ENCODE measurements around the gene KRT84.

Gene KRT84

GRCh38 chr12:52367876-52368275, 17.6 kb downstream of the KRT84 start:
- H3K9ac ChIP-seq: no peak overlapping the region
- no peak overlapping the region for H3K27ac ChIP-seq
- H3K27me3 ChIP-seq: no peaks in the 10 kb centered on the region
- no peak overlapping the region for H3K4me3 ChIP-seq
- no peaks in the 10 kb centered on the region for H3K36me3 ChIP-seq
- no peaks in the 10 kb centered on the region; a peak in 1 of 22 replicates for H4K20me1 ChIP-seq
- H3K9me3 ChIP-seq (replicated peaks in 1 of 11): no peaks in the 10 kb centered on the region
- peaks cover 0 to 11% (median 0%) of the 10 kb centered on the region in 10 experiments; a peak in 2 of 20 replicates for H3K4me1 ChIP-seq
- H3K4me2 ChIP-seq: no peak overlapping the region
- TF ChIP-seq Cebpa-rat (IDR thresholded peaks at IDR 0.05): no peak

- H3K4me2 ChIP-seq: no peak within 1 kb of the TSS
- no peak within 1 kb of the TSS for H3K27ac ChIP-seq
- no peak within 1 kb of the TSS for H3K4me3 ChIP-seq
- H3K9ac ChIP-seq: no peak within 1 kb of the TSS
- H3K9me3 ChIP-seq (replicated peaks in 1 of 11): no peaks in the 10 kb centered on the region
- no peaks in the 10 kb centered on the region; a peak in 1 of 22 replicates for H4K20me1 ChIP-seq
- TF ChIP-seq Cebpa-rat (IDR thresholded peaks at IDR 0.05): no peak
- no peaks in the 10 kb centered on the region for H3K36me3 ChIP-seq
- H3K4me1 ChIP-seq: peaks cover 0 to 7% (median 0%) of the 10 kb centered on the region in 10 experiments; a peak in 2 of 20 replicates
- no peaks in the 10 kb centered on the region for H3K27me3 ChIP-seq
Measured at GRCh38 chr12:52366738-52367485, 18.5 kb downstream of the KRT84 start, which contains the start of gene KRT85. TSS of gene KRT85 (minus strand) at chr12:52367481. CDS start at chr12:52367405, 76 bp downstream.

GRCh38 chr12:52364901-52365489, 20.5 kb downstream of the KRT84 start:
- Histone ChIP-seq H3K9ac (no peak overlapping the region), H3K27me3 (no peaks in the 10 kb centered on the region)

GRCh38 chr12:52364061-52364460, 21.4 kb downstream of the KRT84 start:
- Histone ChIP-seq H3K27ac (no peak overlapping the region), H3K9ac (no peak overlapping the region), H3K4me1 (peaks cover 0 to 33% (median 19%) of the 10 kb centered on the region in 10 experiments; a peak in 15 of 20 replicates), H3K4me2 (no peak overlapping the region), H3K4me3 (no peak overlapping the region), H3K36me3 (no peaks in the 10 kb centered on the region), H3K9me3 (replicated peaks in 1 of 11) (no peaks in the 10 kb centered on the region), H3K27me3 (no peaks in the 10 kb centered on the region), H4K20me1 (no peaks in the 10 kb centered on the region; a peak in 1 of 22 replicates)
- no peak for TF ChIP-seq Cebpa-rat (IDR thresholded peaks at IDR 0.05)

More at GRCh38 chr12:52364901-52365489, 20.5 kb downstream of the KRT84 start:
- Histone ChIP-seq H3K36me3 (no peaks in the 10 kb centered on the region), H4K20me1 (no peaks in the 10 kb centered on the region; a peak in 1 of 22 replicates), H3K4me3 (no peak overlapping the region), H3K4me1 (peaks cover 0 to 24% (median 15%) of the 10 kb centered on the region in 10 experiments; a peak in 14 of 20 replicates), H3K27ac (no peak overlapping the region), H3K9me3 (replicated peaks in 1 of 11) (no peaks in the 10 kb centered on the region), H3K4me2 (0 out of 22 replicates have a peak overlapping the region, but pooled peaks of 3 of the 11 experiments have one; percentile 5 to 23 (median 19))
- no peak for TF ChIP-seq Cebpa-rat (IDR thresholded peaks at IDR 0.05)

- no peaks in the 10 kb centered on the region for H3K27me3 ChIP-seq
- no peaks in the 10 kb centered on the region for H3K9me3 ChIP-seq (replicated peaks in 1 of 11)
Measured at GRCh38 chr12:52363111-52363679, 22.3 kb downstream of the KRT84 start.

GRCh38 chr12:52362118-52362726, 23.2 kb downstream of the KRT84 start:
- Histone ChIP-seq H3K36me3 (no peaks in the 10 kb centered on the region), H3K27me3 (no peaks in the 10 kb centered on the region), H3K4me2 (no peak overlapping the region), H3K9ac (no peak overlapping the region), H3K4me3 (no peak overlapping the region), H4K20me1 (no peaks in the 10 kb centered on the region), H3K4me1 (peaks cover 9 to 51% (median 35%) of the 10 kb centered on the region in 10 experiments), H3K9me3 (replicated peaks in 1 of 11) (no peaks in the 10 kb centered on the region), H3K27ac (no peak overlapping the region)
- TF ChIP-seq Cebpa-rat (IDR thresholded peaks at IDR 0.05): no peak

More at GRCh38 chr12:52363111-52363679, 22.3 kb downstream of the KRT84 start:
- no peak overlapping the region for H3K27ac ChIP-seq
- no peaks in the 10 kb centered on the region for H4K20me1 ChIP-seq
- peaks cover 8 to 42% (median 27%) of the 10 kb centered on the region in 10 experiments for H3K4me1 ChIP-seq
- H3K4me2 ChIP-seq: no peak overlapping the region
- no peak overlapping the region for H3K9ac ChIP-seq
- TF ChIP-seq Cebpa-rat (IDR thresholded peaks at IDR 0.05): no peak
- H3K36me3 ChIP-seq: no peaks in the 10 kb centered on the region
- H3K4me3 ChIP-seq: no peak overlapping the region

- Histone ChIP-seq H3K36me3 (no peaks in the 10 kb centered on the region), H3K27me3 (no peaks in the 10 kb centered on the region), H3K4me1 (peaks cover 9 to 55% (median 36%) of the 10 kb centered on the region in 10 experiments), H4K20me1 (no peaks in the 10 kb centered on the region), H3K9me3 (replicated peaks in 1 of 11) (0 out of 22 replicates have a peak, but pooled peaks cover 0 to under 1% (median 0%) of the 10 kb centered on the region in 11 experiments), H3K4me2 (peak overlapping the region in 6 of 11 experiments; percentile 40 to 72 (median 58); a peak in 11 of 22 replicates), H3K9ac (no peak overlapping the region), H3K4me3 (no peak overlapping the region), H3K27ac (no peak overlapping the region)
- no peak for TF ChIP-seq Cebpa-rat (IDR thresholded peaks at IDR 0.05)
Measured at GRCh38 chr12:52361553-52361952, 23.9 kb downstream of the KRT84 start.

- peaks cover 9 to 55% (median 36%) of the 10 kb centered on the region in 10 experiments for H3K4me1 ChIP-seq
- no peak for TF ChIP-seq Cebpa-rat (IDR thresholded peaks at IDR 0.05)
- no peaks in the 10 kb centered on the region for H3K36me3 ChIP-seq
- H3K27me3 ChIP-seq: no peaks in the 10 kb centered on the region
- H3K9me3 ChIP-seq (replicated peaks in 1 of 11): 0 out of 22 replicates have a peak, but pooled peaks cover 0 to 6% (median 0%) of the 10 kb centered on the region in 11 experiments
- no peak overlapping the region for H3K4me3 ChIP-seq
- H3K27ac ChIP-seq: no peak overlapping the region
- peak overlapping the region in 9 of 11 experiments; percentile 27 to 72 (median 54); a peak in 17 of 22 replicates for H3K4me2 ChIP-seq
- no peak overlapping the region for H3K9ac ChIP-seq
- H4K20me1 ChIP-seq: no peaks in the 10 kb centered on the region
Measured at GRCh38 chr12:52360663-52361271, 24.7 kb downstream of the KRT84 start.
